ENCODE results near the gene BCAM.
"Not testable (repeated sequence)": the region's sequence is repeated elsewhere in the genome, so short reads cannot be mapped to it uniquely, and the experiment has no call there.

Gene BCAM, protein sequence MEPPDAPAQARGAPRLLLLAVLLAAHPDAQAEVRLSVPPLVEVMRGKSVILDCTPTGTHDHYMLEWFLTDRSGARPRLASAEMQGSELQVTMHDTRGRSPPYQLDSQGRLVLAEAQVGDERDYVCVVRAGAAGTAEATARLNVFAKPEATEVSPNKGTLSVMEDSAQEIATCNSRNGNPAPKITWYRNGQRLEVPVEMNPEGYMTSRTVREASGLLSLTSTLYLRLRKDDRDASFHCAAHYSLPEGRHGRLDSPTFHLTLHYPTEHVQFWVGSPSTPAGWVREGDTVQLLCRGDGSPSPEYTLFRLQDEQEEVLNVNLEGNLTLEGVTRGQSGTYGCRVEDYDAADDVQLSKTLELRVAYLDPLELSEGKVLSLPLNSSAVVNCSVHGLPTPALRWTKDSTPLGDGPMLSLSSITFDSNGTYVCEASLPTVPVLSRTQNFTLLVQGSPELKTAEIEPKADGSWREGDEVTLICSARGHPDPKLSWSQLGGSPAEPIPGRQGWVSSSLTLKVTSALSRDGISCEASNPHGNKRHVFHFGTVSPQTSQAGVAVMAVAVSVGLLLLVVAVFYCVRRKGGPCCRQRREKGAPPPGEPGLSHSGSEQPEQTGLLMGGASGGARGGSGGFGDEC

GRCh38 chr19:44808463-44809371 lies at the start of gene BCAM:
Gene BCAM (plus strand): TSS chr19:44809103. CDS start chr19:44809125, 22 bp downstream.
- no peak for DNase-seq

DNA sequence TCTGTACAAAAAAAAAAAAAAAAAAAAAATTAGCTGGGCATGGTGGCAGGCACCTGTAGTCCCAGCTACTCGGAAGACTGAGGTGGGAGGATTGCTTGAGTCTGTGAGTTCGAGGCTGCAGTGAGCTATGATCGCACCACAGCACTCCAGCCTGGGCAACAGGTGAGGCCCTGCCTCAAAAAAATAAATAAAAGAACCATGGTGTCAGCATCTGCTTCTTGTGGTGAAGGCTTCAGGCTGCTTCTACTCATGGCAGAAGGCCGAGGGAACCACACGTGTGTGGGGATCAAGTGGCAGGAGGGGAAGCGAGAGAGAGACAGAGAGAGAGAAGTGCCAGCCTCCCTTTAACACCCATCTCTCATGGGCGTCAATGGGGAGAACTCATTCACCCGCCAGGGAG lies 46.9 kb upstream of the BCAM start:
- no peak for DNase-seq

DNA sequence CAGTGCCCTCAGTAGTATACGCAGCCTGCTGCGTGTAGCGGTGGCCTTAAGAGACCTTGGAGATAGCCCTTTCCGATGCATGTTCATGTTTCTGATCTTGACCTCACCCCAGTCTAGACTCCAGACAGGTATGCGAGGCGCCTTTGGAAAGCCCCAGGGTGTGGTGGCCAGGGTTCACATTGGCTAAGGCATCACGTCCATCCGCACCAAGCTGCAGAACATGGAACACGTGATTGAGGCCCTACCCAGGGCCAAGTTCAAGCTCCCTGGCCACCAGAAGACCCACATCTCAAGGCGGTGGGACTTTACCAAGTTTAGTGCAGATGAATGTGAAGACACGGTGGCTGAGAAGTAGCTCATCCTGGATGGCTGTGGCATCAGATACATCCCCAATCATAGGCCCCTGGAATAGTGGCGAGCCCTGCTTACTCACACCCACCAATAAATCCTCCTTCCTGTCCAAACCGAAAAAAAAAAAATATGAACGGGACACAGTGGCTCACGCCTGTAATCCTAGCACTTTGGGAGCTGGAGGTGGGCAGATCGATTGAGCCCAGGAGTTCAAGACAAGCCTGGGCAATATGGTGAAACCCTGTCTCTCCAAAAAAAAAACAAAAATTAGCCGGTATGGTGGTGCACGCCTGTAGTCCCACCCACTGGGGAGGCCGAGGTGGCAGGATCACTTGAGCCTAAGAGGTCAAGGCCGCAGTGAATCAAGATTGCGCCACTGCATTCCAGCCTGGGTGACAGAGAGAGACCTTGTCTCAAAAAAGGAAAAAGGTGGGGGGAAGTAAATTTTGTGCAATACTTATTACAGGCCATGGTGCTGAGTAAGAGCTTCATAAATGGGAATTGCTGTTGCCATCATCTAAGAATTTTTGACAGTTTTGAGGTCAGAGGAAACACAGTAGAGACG lies 43.6 kb upstream of the BCAM start:
- no peak for DNase-seq

DNA sequence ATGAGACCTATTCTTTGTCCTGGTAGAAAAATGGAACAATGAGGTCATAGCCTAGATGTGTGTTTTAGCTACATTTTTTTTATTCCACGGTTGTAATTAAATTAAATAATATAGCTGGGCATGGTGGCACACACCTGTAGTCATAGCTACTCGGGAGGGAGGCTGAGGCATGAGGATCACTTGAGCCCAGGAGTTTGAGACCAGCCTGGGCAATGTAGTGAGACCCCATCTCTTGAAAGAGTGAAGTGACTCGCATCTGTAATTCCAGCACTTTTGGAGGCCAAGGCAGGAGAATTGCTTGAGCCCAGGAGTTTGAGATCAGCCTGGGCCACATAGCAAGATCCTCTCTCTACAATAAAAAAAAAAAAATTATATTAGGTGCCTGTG lies 43.0 kb upstream of the BCAM start:
- no peak for DNase-seq

DNA sequence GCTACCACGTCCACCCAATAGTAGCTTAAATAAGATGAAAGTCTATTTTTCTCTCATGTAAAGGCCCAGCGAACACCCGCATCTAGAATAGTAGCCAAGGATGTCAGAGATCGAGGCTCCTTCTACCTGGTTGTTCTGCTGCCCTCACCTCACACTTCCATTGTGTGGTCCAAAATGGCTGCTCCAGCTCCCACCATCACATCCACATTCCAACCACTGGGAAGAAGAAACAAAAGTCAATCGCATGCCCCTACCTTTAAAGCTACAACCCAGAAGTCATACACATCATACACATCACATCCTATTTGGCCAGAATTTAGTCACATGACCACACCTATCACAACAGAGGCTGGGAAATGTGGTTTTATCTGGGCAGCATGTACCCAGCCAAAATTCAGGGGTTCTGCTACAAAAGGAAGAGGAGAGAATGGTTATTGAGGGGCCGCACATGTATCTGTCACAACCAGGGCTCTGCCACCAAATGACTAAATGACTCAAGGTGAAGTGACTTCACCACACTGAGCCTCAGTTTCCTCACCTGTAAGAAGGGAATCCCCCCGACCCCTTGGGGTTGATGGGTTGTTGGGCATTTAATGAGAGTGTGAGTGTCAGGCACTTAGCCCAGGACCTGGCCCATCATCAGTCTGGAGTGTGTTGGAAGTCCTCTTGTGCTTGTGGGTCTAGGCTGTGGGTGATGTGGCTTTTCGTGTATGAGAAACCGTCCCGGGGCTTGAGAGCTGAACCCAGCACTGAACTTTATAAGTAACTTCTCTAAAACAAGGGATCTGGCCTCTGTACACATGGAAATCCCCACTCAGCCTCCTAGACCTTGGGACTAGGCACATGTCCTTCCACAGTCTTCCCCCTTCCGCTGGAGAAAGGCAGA lies 41.4 kb upstream of the BCAM start:
- DNase-seq, result no peak

DNA sequence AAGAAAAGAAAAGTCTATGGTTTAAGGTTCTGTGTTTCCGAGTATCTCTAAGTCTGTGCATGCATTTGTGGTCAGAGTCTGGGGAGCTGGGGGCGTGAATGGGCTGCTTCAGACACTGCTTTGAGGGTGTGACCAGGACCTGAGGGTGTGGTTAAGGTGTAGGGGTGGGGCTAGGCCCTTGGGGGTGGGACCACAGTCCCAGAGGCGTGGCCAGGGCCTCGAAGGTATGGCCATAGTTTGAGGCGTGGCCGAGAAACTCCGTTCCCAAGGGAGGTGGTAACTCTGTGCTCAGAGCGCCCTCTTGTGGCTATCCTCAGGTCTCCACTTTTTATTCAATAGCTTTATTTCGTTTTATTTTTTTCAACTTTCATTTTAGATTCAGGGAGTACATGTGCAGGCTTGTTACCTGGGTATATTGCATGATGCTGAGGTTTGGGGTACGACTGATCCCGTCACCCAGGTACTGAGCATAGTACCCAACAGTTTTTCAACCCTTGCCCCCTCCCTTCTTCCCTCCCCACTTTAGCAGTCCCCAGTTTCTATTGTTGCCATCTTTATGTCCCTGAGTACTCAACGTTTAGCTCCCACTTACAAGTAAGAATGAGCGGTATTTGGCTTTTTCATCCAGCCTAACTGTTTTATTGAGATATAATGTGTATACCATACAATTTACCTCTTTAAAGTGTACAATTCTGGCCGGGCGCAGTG lies 38.2 kb upstream of the BCAM start:
- peak; percentile 80 for DNase-seq

DNA sequence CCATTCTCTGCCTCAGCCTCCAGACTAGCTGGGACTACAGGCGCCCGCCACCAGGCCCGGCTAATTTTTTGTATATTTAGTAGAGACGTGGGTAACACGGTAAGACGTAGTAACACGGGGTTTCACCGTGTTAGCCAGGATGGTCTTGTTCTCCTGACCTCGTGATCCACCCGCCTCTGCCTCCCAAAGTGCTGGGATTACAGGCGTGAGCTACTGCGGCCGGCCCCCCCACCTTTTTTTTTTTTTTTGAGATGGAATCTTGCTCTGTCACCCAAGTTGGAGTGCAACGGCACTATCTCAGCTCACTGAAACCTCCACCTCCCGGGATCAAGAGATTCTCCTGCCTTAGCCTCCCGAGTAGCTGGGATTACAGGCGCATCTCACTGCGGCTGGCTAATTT lies 36.8 kb upstream of the BCAM start:
- not testable (repeated sequence) for DNase-seq

DNA sequence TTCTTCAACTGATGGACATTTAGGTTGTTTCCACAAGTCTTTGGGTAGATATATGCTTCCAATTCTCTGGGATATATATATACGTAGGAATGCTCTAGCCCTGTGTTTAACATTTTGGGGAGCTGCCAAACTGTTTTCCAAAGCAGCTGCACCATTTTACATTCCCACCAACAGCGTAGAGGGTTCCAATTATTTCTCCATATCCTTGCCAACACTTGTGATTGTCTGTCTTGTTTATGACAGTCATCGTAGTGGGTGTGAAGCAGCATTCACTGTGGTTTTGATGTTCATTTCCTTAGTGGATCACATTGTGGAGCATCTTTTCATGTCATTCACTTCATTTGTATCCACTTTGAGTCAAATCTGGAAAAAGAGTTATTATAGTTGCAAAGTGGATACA lies 35.9 kb upstream of the BCAM start:
- no peak for DNase-seq

- DNase-seq, result no peak
Measured at GRCh38 chr19:44775676-44776240, 33.1 kb upstream of the BCAM start.

GRCh38 chr19:44776402-44777096 lies 32.4 kb upstream of the BCAM start:
- no peak for DNase-seq

DNA sequence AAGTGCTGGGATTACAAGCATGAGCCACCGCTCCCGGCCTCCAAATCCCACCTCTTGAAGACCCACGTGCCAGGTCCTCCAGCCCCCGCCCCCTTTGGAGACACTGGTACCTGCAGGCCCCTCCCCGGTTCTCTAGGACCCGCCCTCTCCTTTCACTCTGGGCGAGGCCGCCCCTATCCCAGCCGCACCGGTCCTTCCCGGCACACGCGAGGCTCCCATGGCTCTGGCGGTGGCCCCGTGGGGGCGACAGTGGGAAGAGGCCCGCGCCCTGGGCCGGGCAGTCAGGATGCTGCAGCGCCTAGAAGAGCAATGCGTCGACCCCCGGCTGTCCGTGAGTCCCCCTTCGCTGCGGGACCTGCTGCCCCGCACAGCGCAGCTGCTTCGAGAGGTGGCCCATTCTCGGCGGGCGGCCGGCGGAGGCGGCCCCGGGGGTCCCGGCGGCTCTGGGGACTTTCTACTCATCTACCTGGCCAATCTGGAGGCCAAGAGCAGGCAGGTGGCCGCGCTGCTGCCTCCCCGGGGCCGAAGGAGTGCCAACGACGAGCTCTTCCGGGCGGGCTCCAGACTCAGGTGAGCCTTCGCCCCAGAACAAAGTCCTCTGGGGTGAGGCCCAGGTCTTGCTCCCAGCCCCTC lies 31.1 kb upstream of the BCAM start, which contains the start of gene CBLC:
Gene CBLC, plus strand, starts transcription at position 176 of the 633 bp plus-strand sequence. Its CDS starts 42 bp downstream, at position 218.
- peak; percentile 35 for DNase-seq

DNA sequence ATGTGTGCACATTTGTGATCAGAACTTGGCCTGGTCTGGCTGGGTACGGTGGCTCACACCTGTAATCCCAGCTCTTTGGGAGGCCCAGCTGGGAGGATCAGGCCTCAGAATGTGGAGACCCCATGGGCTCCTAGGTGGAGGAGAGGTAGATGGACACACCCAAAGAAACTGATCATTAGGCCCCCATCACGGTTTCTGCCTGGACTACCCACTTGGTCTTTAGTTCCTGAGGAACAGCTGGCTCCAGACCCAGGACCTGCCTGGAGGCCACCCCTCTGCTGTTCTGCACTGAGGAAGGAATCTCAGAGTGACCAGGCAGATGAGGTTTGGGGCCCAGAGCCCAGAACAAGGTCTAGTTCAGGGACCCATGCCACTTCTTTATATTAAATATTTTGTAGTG lies 29.8 kb upstream of the BCAM start:
- DNase-seq, result no peak

GRCh38 chr19:44781694-44782093 lies 27.2 kb upstream of the BCAM start:
- not testable (repeated sequence) for DNase-seq

GRCh38 chr19:44782729-44783128 lies 26.2 kb upstream of the BCAM start:
- DNase-seq, result no peak

DNA sequence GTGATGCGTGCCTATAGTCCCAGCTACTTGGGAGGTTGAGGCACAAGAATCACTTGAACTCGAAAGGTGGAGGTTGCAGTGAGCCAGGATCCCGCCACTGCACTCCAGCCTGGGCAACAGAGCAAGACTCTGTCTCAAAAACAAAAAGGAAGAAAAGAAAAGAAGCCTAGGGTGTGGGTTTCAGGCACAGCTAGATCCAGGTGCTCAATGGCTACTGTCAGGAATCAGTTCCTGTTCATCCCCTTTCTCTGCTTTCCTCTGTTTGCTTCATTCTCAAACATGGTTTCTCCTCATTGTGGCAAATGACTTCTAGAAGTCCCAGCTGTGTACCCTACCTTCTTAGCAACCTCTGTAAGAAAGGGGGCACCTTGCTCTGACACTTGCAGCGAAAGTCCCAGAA lies 25.4 kb upstream of the BCAM start:
- DNase-seq, result no peak

GRCh38 chr19:44785271-44785670 lies 23.6 kb upstream of the BCAM start:
- no peak for DNase-seq

GRCh38 chr19:44785993-44786392 lies 22.9 kb upstream of the BCAM start:
- DNase-seq, result no peak

- no peak for DNase-seq
Measured at GRCh38 chr19:44788971-44789370, 19.9 kb upstream of the BCAM start.

DNA sequence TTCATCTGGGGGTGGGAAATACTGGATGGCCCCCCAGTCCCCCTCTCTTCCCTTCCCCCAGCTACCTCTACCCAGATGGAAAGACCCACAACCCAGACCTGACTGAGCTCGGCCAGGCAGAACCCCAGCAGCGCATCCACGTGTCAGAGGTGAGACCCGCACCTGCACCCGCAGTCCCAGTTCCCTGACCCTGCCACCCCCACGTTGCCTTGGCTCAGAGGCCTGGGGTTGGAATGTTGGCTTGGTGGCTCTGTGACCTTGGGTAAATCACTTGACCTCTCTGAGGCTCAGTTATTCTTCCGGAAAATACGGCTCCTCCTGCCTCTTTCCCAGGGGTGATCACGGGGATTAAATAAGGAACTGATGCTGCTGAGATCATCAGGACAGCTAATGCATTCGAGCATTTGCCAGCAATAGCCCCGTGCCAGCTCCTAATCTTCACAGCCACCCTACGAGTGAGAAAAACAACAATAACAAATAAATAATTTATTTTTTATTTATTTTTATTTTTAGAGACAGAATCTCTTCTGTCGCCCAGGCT lies 18.9 kb upstream of the BCAM start:
- DNase-seq, result no peak

Data from NCI-H2107 (cell line).